Subcutaneous abdominal adipose tissue (tissue), 5 donors: ENCODE results near the gene CABLES1.

Experiments
- H3K27ac ChIP-seq: one replicate; pipeline ENCODE4 v1.7.0; 2013; ENCODE audit warnings: low read depth, mild to moderate bottlenecking, inconsistent platforms, low read length, moderate library complexity
- H3K27me3 ChIP-seq, 5 donors: one replicate each; pipeline ENCODE4 v1.7.0; 2013; ENCODE audit warnings: low read length in 5 of 5, inconsistent platforms in 1 of 5; ENCODE audit not compliant: control insufficient read depth in 5 of 5, insufficient read depth in 4 of 5
- H3K36me3 ChIP-seq, 5 donors: one replicate each; pipeline ENCODE4 v1.7.0; 2013; ENCODE audit warnings: low read length in 5 of 5; ENCODE audit not compliant: control insufficient read depth in 5 of 5, insufficient read depth in 5 of 5
- H3K4me1 ChIP-seq, 5 donors: one replicate each; pipeline ENCODE4 v1.7.0; 2013; ENCODE audit warnings: low read length in 5 of 5, mild to moderate bottlenecking in 3 of 5, moderate library complexity in 1 of 5; ENCODE audit not compliant: control insufficient read depth in 5 of 5, insufficient read depth in 5 of 5
- H3K4me3 ChIP-seq, 5 donors: one replicate each; pipeline ENCODE4 v1.7.0; 2013; ENCODE audit warnings: low read length in 5 of 5, low read depth in 1 of 5
- H3K9ac ChIP-seq, 5 donors: one replicate each; pipeline ENCODE4 v1.7.0; 2013; ENCODE audit warnings: low read length in 5 of 5, mild to moderate bottlenecking in 4 of 5, moderate library complexity in 3 of 5
- H3K9me3 ChIP-seq, 5 donors: one replicate each; pipeline ENCODE4 v1.7.0; 2013; ENCODE audit warnings: low read length in 5 of 5; ENCODE audit not compliant: control insufficient read depth in 5 of 5
- donor health status: healthy.
- donor health status: healthy.
- donor health status: healthy.
- donor health status: healthy.
- donor health status: healthy.

Gene CABLES1

DNA sequence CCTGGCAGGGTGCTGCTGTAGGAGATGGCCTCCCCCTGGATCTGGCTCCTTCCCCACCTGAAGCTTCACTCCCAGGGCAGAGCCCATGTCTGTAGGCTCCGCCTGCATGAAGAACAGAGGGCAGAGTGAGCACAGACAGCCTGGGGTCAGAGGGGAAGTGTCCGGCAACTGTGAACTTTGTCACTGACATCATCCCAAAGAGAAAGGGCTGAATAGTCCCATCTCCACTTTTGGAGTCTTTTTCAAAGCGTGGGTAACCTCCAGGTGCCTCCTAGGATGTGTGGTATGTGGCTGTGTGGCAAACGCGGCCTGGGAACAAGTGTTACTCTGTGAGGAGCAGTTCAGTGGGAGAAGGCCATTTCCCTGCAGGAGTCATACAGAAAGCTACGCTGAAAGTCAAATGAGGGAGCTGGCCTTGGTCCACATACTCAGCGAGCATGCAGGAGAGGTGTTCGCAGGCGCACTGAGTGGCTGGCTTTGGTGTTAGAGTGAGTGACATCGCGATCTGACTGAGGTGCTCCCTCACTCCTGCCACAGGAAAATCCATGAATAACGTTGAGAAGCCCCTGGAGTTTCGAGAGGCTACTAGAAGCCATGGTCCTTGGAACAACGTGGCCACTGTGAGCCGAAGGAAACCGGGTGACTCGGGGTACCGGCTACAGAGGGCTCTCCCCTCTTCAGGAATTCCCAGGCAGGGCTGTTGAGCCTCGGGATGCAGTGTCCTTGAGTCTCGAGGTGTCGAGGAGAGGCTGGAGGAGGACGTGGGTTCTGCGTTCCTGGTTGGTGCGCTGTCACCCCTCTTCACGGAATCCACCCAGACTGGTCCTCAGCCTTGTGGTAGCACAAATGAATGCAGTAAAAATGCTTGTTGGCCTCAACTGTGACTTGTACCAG lies 54.7 kb downstream of the CABLES1 start:
- Histone ChIP-seq H3K27ac (no peak overlapping the region), H3K27me3 (no peaks in the 10 kb centered on the region), H3K36me3 (peaks cover 3 to 20% (median 18%) of the 10 kb centered on the region in 5 donors), H3K4me1 (peaks cover 3 to 49% (median 32%) of the 10 kb centered on the region in 5 donors), H3K4me3 (no peak overlapping the region), H3K9me3 (no peaks in the 10 kb centered on the region), H3K9ac (no peak overlapping the region)

DNA sequence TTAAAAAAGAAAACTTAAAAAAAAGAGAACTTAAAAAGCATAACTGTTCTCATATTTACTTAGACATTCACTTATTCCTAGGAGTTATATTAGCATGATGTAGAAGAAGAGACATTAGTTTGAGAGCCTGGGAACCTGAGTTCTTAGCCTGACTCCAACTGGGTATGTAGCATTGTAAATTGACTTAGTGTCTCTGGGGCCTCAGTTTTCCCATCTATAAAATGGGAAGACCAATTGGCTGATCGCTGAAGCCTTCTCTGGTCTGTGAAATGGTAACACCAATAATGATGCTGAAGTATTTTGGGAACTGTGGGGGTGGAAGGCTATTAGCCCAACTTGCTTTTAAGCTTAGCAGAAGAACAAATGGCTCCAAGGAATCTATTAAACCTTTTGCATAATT lies 55.9 kb downstream of the CABLES1 start:
- Histone ChIP-seq H3K4me3 (no peak overlapping the region), H3K9ac (no peak overlapping the region), H3K9me3 (no peaks in the 10 kb centered on the region), H3K27me3 (no peaks in the 10 kb centered on the region), H3K27ac (no peak overlapping the region), H3K4me1 (peaks cover 3 to 55% (median 32%) of the 10 kb centered on the region in 5 donors), H3K36me3 (peaks cover 9 to 26% (median 19%) of the 10 kb centered on the region in 5 donors)

DNA sequence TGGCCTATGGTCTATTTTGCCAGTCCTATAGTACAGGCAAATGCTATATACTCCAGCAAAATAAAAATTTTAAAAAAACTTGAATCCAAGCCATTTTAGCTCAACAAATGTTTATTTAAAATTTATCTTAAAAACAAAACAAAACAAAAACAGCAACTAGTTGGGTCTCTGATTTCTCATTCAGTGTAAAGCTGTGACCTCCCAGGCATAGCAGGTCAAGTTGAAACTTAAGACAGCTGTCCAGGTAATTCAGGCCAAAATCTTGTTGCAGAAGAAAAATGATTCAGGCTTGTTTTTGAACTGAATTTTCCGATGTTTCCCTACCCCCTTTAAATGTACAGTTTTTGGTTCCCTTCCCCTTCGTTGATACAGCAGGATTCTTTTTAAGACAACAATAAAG lies 58.5 kb downstream of the CABLES1 start:
- H3K27me3 ChIP-seq = no peaks in the 10 kb centered on the region
- no peak overlapping the region for H3K4me3 ChIP-seq
- H3K9me3 ChIP-seq = no peaks in the 10 kb centered on the region
- peaks cover 3 to 37% (median 23%) of the 10 kb centered on the region in 5 donors for H3K4me1 ChIP-seq
- H3K27ac ChIP-seq = peak overlapping the region; percentile 43
- no peak overlapping the region for H3K9ac ChIP-seq
- H3K36me3 ChIP-seq = peaks cover 14 to 49% (median 38%) of the 10 kb centered on the region in 5 donors

DNA sequence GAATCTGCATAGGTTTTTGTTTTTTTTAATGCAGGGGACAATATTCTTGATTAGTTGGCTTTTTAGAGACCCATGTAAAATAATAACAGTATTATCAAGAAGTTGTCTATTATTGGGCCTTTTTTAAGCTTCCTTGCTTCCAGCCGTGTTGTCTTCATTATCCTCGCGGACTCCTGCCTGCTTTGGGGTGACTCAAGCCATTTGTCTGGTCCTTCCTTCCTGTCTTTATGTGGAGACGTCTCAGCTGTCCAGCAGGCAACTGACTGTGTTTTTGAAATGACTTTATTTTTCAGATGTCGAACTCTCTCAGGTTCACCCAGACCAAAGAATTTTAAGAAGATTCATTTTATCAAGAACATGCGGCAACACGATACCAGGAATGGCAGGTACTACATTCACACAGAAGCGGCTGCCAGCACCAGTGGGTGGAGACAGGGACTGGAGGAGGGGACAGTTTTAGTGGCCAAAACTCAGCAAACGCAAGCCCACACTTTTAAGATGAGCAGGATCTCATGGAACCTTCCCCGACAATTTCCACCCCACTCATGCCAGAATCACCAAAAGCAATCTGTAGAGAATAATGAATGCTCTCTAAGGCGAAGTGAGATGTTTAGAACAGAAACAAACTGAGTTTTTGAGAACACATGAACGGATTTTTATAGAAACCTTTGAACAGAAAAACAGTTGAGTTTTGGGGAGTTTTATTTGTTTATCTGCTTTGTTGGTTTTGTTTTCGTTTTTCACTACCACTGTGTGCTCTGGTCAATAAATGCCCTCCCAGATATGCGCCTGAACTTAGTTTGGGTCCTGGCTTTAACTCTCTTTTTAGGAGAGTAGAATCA lies 59.1 kb downstream of the CABLES1 start:
- Histone ChIP-seq H3K36me3 (peaks cover 14 to 44% (median 34%) of the 10 kb centered on the region in 5 donors), H3K9me3 (no peaks in the 10 kb centered on the region), H3K4me3 (peak overlapping the region in 1 of 5 donors; percentile 48), H3K27ac (peak overlapping the region; percentile 43), H3K9ac (peak overlapping the region in 1 of 5 donors; percentile 21), H3K4me1 (peaks cover 5 to 36% (median 23%) of the 10 kb centered on the region in 5 donors), H3K27me3 (no peaks in the 10 kb centered on the region)

DNA sequence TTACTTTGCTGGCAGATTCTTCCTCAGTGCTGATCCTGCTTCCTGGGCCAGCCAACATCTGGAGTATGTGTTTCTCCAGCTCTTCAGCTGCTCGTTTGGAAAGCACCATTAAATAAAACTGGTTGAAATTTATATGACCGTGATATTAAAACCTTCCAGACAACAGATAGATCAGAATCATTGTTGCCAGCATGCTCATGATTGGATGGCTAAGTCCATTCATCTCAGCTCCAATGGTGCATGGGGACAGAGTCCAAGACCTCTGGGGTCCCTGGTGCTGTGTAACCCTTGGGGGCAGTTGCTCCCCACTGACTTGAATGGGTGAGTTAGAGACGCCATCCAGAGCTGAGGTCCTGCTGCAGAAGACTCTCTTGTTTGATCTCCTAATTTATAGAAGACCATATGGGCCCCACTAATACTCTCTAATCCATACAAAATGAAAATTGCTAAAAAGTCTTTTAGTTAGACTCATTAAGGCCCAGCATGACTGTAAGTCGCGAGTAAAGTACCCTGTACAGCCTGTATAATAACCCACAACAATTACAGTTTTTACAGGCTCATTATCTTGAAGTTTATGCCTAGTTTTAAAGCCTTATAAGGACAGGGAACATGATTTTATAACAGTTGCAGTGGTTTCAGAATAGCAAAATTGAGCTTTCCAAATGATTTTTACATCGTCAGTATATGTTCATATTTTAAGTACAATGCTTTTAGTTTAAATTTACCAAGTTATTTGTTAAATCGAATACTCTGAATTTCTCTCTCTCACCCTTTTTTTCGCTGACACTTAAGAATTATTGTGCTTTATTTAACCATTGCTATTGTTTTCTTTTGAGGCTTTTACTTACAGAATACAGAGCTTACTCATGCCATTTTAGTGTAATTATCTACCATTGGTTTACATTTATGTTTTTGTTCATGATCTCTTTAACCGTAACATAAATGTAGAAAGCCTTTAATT lies 60.0 kb downstream of the CABLES1 start:
- no peaks in the 10 kb centered on the region for H3K27me3 ChIP-seq
- H3K27ac ChIP-seq = peak overlapping the region; percentile 43
- H3K9me3 ChIP-seq = no peaks in the 10 kb centered on the region
- peaks cover 13 to 35% (median 25%) of the 10 kb centered on the region in 5 donors for H3K36me3 ChIP-seq
- no peak overlapping the region for H3K9ac ChIP-seq
- no peak overlapping the region for H3K4me3 ChIP-seq
- H3K4me1 ChIP-seq = peaks cover 6 to 36% (median 23%) of the 10 kb centered on the region in 5 donors

DNA sequence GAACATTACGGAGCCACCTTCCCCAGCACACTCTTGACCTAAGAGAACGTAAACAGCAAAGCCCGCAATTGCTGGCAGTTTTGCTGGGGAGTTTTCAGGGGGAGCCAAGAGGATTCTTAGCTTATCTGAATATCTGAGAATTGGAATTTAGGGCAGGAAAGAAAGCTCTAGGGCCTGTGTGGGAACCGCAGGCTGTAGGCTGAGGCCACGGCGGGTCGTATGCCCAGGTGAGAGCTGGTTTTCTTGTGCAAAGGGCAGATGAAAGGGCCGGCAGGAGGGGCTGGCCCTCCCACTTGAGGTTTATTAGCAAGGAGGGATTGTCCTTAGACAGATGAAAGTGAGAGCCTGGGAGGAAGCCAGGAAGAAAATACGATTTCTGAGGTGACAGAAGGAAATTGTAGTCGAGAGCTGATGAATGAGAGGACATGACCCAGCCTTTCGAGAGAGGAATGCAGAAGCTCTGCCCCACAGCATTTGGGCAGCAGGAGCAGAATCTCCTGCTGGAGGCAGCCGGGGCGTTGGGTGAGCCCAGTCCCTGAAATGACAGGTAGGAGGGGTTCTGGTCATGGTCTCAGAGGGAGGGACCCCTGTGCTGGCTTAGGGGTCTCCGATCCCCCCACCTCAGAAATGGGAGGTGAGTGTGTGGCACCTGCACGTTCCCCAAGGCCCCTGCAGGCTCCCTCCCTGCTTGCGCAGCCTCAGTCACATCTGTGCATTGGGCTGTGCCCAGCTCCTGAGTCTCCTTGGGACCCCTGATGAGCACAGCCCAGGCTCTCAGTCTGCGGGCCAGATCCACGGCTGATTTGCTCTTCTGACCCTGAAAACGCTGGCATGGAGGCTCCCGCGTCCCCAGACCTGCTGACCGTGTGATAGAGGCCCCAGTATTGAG lies 61.1 kb downstream of the CABLES1 start:
- H3K27me3 ChIP-seq = no peaks in the 10 kb centered on the region
- peaks cover 11 to 32% (median 24%) of the 10 kb centered on the region in 5 donors for H3K36me3 ChIP-seq
- no peak overlapping the region for H3K9ac ChIP-seq
- H3K4me3 ChIP-seq = no peak overlapping the region
- no peak overlapping the region for H3K27ac ChIP-seq
- peaks cover 6 to 42% (median 26%) of the 10 kb centered on the region in 5 donors for H3K4me1 ChIP-seq
- no peaks in the 10 kb centered on the region for H3K9me3 ChIP-seq

DNA sequence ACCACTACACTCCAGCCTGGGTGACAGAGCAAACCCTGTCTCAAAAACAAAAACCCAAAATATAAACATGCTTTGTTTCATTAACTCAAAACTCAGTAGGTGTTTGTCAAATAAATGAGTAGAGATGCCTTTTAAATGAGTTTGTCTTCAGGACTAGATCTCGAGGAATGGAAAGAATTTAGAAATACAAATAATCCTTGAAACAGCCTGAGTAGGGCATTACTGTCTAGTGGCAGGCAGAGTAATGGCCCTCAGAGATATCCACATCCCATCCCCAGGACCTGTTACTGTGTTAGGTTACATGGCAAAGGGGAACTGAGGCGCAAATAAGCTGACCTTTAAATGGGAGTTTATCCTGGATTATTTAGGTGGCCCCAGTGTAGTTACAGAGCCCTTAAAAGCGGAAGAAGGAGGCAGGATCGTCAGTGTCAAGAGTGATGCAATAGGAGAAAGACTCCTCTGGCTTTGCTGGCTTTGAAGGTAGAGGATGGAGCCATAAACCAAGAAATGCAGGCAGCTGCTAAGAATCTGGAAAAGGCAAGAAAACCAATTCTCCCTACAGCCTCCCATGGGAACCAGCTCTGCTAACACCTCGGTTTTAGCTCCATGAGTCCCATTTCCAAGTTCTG lies 63.0 kb downstream of the CABLES1 start:
- Histone ChIP-seq H3K9me3 (no peaks in the 10 kb centered on the region), H3K27me3 (no peaks in the 10 kb centered on the region), H3K36me3 (peaks cover 11 to 40% (median 27%) of the 10 kb centered on the region in 5 donors), H3K27ac (no peak overlapping the region), H3K4me3 (no peak overlapping the region), H3K9ac (no peak overlapping the region), H3K4me1 (peaks cover 2 to 35% (median 17%) of the 10 kb centered on the region in 5 donors)

DNA sequence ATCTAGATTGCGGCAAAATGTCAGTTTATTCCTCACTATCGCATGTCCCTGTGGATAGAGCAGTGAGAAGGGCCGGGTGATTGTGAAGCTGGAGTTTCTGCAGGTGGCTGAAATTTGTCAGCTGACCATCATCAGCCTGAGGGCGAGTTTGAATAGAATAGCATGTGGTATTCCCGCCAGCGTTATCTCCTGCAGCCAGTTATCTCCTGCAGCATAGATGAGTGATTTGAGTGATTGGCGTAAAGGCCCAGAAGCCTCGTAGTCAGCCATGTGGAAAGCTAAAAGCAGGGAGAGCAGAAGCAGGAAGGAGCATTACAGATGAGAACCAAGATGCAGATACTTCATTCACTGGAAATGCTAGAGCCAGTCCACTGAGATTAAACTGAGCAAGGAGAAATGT lies 65.5 kb downstream of the CABLES1 start:
- no peaks in the 10 kb centered on the region for H3K9me3 ChIP-seq
- peaks cover 0 to 19% (median 8%) of the 10 kb centered on the region in 5 donors for H3K4me1 ChIP-seq
- no peak overlapping the region for H3K9ac ChIP-seq
- H3K4me3 ChIP-seq = no peak overlapping the region
- peaks cover 5 to 42% (median 36%) of the 10 kb centered on the region in 5 donors for H3K36me3 ChIP-seq
- no peaks in the 10 kb centered on the region for H3K27me3 ChIP-seq
- no peak overlapping the region for H3K27ac ChIP-seq
